ENCODE results near the gene JMJD8. TPM values are rescaled to one million over a fixed set of nuclear protein-coding genes. Genes with fewer than 3 reads are reported as not detected.

Gene JMJD8
- total and polyA plus RNA-seq, 2 experiments from 2014 or later, result 48.5 to 82.5 TPM

DNA sequence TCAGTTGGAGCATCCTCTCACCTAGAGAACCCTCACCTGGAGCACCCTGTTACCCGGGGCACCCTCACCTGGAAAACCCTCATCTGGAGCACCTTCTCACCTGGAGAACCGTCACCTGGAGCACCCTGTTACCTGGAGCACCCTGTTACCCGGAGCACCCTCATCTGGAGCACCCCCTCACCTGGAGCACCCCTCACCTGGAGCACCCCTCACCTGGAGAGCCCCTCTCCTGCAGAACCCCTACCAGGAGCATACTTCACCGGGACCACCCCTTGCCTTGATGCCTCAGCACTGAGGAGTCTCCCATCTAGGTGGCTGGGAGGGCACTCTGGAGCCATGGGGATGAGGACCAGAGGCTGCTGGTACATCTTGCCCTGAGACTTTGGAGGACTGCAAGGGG lies 24.8 kb upstream of the JMJD8 start:
- H3K36me3 Mint-ChIP-seq (ENCODE audit: low read depth), result no peaks in the 10 kb centered on the region
- no peaks in the 10 kb centered on the region for H3K4me1 ChIP-seq (ENCODE audit: insufficient read depth)
- H3K4me3 Mint-ChIP-seq, result no peak overlapping the region
- peaks cover 70% of the 10 kb centered on the region for H3K27me3 ChIP-seq (ENCODE audit: insufficient read depth)
- H3K27ac ChIP-seq (ENCODE audit: low read depth), result no peak overlapping the region
- H3K27me3 Mint-ChIP-seq (ENCODE audit: insufficient read depth, low read depth, poor library complexity), result peaks cover 59% of the 10 kb centered on the region
- H3K36me3 ChIP-seq (ENCODE audit: insufficient read depth), result no peaks in the 10 kb centered on the region
- H3K79me2 ChIP-seq (replicated peaks; ENCODE audit: insufficient read depth), result no peaks in the 10 kb centered on the region
- TF ChIP-seq NANOG (IDR thresholded peaks at IDR 0.05; ENCODE audit: borderline replicate concordance) (no peak), STAT1 (IDR thresholded peaks at IDR 0.05; ENCODE audit: unreplicated experiment) (no peak), CREB1 (CRISPR knock-in tag; IDR thresholded peaks at IDR 0.05; ENCODE audit: low read depth) (no peak)
- TF ChIP-seq, protein P1, sequence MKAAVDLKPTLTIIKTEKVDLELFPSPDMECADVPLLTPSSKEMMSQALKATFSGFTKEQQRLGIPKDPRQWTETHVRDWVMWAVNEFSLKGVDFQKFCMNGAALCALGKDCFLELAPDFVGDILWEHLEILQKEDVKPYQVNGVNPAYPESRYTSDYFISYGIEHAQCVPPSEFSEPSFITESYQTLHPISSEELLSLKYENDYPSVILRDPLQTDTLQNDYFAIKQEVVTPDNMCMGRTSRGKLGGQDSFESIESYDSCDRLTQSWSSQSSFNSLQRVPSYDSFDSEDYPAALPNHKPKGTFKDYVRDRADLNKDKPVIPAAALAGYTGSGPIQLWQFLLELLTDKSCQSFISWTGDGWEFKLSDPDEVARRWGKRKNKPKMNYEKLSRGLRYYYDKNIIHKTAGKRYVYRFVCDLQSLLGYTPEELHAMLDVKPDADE (IDR thresholded peaks at IDR 0.05), result no peak
- TF ChIP-seq, protein P2, sequence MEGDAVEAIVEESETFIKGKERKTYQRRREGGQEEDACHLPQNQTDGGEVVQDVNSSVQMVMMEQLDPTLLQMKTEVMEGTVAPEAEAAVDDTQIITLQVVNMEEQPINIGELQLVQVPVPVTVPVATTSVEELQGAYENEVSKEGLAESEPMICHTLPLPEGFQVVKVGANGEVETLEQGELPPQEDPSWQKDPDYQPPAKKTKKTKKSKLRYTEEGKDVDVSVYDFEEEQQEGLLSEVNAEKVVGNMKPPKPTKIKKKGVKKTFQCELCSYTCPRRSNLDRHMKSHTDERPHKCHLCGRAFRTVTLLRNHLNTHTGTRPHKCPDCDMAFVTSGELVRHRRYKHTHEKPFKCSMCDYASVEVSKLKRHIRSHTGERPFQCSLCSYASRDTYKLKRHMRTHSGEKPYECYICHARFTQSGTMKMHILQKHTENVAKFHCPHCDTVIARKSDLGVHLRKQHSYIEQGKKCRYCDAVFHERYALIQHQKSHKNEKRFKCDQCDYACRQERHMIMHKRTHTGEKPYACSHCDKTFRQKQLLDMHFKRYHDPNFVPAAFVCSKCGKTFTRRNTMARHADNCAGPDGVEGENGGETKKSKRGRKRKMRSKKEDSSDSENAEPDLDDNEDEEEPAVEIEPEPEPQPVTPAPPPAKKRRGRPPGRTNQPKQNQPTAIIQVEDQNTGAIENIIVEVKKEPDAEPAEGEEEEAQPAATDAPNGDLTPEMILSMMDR (conservative IDR thresholded peaks at IDR 0.05; ENCODE audit: low read depth in 2 of 2), result no peak
- no peaks in the 10 kb centered on the region for H3K9me2 ChIP-seq (ENCODE audit: insufficient read depth)
- H3K9me3 Mint-ChIP-seq, result peaks cover 4% of the 10 kb centered on the region; the same call in 1 of the 3 replicates
- no peak overlapping the region for H2AFZ ChIP-seq
- H3K27ac Mint-ChIP-seq, result no peak overlapping the region
- H3F3A ChIP-seq (replicated peaks; ENCODE audit: low read depth), result 0 out of 2 replicates have a peak, but pooled peaks cover 6% of the 10 kb centered on the region
- ATAC-seq (no peak), DNase-seq (ENCODE audit: low spot score) (no peak)
- no peaks in the 10 kb centered on the region for H4K20me1 ChIP-seq (replicated peaks; ENCODE audit: insufficient read depth)
- no peak overlapping the region for H3K4me3 ChIP-seq
- no peaks in the 10 kb centered on the region; the same call in 2 of the 3 replicates for H3K4me1 Mint-ChIP-seq
- H3K4me2 ChIP-seq, result no peak overlapping the region

DNA sequence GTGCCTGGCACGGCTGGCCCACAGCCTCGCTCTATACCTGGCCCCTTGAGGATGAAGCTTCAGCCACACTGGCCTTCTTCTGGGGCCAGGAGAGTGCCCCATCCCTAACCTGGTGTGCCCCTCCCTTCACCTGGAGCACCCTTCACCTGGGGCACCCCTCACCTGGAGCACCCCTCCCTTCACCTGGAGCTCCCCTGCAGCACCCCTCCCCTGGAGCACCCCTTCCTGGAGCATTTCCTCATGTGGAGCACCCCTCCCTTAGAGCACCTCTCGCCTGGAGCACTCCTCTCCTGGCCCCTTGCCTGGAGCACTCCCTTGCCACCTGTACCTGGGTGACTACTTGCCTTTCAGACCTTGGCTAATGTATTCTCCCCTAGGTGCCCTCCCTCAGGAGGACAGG lies 23.9 kb upstream of the JMJD8 start:
- H3K4me1 ChIP-seq (ENCODE audit: insufficient read depth), result no peaks in the 10 kb centered on the region
- H3K27ac ChIP-seq (ENCODE audit: low read depth), result no peak overlapping the region
- H3F3A ChIP-seq (replicated peaks; ENCODE audit: low read depth), result 0 out of 2 replicates have a peak, but pooled peaks cover 6% of the 10 kb centered on the region
- no peaks in the 10 kb centered on the region for H3K79me2 ChIP-seq (replicated peaks; ENCODE audit: insufficient read depth)
- no peak for DNase-seq (ENCODE audit: low spot score)
- peaks cover 4% of the 10 kb centered on the region; the same call in 1 of the 3 replicates for H3K9me3 Mint-ChIP-seq
- peaks cover 59% of the 10 kb centered on the region for H3K27me3 Mint-ChIP-seq (ENCODE audit: insufficient read depth, low read depth, poor library complexity)
- H3K27ac Mint-ChIP-seq, result no peak overlapping the region
- no peaks in the 10 kb centered on the region for H4K20me1 ChIP-seq (replicated peaks; ENCODE audit: insufficient read depth)
- no peaks in the 10 kb centered on the region for H3K9me2 ChIP-seq (ENCODE audit: insufficient read depth)
- H3K27me3 ChIP-seq (ENCODE audit: insufficient read depth), result peaks cover 71% of the 10 kb centered on the region
- no peak overlapping the region for H2AFZ ChIP-seq
- no peak overlapping the region for H3K4me3 ChIP-seq
- H3K36me3 ChIP-seq (ENCODE audit: insufficient read depth), result no peaks in the 10 kb centered on the region
- H3K4me1 Mint-ChIP-seq, result no peaks in the 10 kb centered on the region; the same call in 2 of the 3 replicates
- ATAC-seq, result no peak
- no peaks in the 10 kb centered on the region for H3K36me3 Mint-ChIP-seq (ENCODE audit: low read depth)
- no peak overlapping the region for H3K4me2 ChIP-seq
- no peak overlapping the region for H3K4me3 Mint-ChIP-seq
- TF ChIP-seq CREB1 (CRISPR knock-in tag; IDR thresholded peaks at IDR 0.05; ENCODE audit: low read depth) (no peak), EZH2 (IDR thresholded peaks at IDR 0.05; ENCODE audit: low read depth, unreplicated experiment) (no peak), NANOG (IDR thresholded peaks at IDR 0.05; ENCODE audit: borderline replicate concordance) (no peak), EZH2phosphoT487 (IDR thresholded peaks at IDR 0.05; ENCODE audit: unreplicated experiment) (no peak)
- TF ChIP-seq, protein P3, sequence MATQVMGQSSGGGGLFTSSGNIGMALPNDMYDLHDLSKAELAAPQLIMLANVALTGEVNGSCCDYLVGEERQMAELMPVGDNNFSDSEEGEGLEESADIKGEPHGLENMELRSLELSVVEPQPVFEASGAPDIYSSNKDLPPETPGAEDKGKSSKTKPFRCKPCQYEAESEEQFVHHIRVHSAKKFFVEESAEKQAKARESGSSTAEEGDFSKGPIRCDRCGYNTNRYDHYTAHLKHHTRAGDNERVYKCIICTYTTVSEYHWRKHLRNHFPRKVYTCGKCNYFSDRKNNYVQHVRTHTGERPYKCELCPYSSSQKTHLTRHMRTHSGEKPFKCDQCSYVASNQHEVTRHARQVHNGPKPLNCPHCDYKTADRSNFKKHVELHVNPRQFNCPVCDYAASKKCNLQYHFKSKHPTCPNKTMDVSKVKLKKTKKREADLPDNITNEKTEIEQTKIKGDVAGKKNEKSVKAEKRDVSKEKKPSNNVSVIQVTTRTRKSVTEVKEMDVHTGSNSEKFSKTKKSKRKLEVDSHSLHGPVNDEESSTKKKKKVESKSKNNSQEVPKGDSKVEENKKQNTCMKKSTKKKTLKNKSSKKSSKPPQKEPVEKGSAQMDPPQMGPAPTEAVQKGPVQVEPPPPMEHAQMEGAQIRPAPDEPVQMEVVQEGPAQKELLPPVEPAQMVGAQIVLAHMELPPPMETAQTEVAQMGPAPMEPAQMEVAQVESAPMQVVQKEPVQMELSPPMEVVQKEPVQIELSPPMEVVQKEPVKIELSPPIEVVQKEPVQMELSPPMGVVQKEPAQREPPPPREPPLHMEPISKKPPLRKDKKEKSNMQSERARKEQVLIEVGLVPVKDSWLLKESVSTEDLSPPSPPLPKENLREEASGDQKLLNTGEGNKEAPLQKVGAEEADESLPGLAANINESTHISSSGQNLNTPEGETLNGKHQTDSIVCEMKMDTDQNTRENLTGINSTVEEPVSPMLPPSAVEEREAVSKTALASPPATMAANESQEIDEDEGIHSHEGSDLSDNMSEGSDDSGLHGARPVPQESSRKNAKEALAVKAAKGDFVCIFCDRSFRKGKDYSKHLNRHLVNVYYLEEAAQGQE (IDR thresholded peaks at IDR 0.05; ENCODE audit: unreplicated experiment), result no peak
- TF ChIP-seq, protein P4, sequence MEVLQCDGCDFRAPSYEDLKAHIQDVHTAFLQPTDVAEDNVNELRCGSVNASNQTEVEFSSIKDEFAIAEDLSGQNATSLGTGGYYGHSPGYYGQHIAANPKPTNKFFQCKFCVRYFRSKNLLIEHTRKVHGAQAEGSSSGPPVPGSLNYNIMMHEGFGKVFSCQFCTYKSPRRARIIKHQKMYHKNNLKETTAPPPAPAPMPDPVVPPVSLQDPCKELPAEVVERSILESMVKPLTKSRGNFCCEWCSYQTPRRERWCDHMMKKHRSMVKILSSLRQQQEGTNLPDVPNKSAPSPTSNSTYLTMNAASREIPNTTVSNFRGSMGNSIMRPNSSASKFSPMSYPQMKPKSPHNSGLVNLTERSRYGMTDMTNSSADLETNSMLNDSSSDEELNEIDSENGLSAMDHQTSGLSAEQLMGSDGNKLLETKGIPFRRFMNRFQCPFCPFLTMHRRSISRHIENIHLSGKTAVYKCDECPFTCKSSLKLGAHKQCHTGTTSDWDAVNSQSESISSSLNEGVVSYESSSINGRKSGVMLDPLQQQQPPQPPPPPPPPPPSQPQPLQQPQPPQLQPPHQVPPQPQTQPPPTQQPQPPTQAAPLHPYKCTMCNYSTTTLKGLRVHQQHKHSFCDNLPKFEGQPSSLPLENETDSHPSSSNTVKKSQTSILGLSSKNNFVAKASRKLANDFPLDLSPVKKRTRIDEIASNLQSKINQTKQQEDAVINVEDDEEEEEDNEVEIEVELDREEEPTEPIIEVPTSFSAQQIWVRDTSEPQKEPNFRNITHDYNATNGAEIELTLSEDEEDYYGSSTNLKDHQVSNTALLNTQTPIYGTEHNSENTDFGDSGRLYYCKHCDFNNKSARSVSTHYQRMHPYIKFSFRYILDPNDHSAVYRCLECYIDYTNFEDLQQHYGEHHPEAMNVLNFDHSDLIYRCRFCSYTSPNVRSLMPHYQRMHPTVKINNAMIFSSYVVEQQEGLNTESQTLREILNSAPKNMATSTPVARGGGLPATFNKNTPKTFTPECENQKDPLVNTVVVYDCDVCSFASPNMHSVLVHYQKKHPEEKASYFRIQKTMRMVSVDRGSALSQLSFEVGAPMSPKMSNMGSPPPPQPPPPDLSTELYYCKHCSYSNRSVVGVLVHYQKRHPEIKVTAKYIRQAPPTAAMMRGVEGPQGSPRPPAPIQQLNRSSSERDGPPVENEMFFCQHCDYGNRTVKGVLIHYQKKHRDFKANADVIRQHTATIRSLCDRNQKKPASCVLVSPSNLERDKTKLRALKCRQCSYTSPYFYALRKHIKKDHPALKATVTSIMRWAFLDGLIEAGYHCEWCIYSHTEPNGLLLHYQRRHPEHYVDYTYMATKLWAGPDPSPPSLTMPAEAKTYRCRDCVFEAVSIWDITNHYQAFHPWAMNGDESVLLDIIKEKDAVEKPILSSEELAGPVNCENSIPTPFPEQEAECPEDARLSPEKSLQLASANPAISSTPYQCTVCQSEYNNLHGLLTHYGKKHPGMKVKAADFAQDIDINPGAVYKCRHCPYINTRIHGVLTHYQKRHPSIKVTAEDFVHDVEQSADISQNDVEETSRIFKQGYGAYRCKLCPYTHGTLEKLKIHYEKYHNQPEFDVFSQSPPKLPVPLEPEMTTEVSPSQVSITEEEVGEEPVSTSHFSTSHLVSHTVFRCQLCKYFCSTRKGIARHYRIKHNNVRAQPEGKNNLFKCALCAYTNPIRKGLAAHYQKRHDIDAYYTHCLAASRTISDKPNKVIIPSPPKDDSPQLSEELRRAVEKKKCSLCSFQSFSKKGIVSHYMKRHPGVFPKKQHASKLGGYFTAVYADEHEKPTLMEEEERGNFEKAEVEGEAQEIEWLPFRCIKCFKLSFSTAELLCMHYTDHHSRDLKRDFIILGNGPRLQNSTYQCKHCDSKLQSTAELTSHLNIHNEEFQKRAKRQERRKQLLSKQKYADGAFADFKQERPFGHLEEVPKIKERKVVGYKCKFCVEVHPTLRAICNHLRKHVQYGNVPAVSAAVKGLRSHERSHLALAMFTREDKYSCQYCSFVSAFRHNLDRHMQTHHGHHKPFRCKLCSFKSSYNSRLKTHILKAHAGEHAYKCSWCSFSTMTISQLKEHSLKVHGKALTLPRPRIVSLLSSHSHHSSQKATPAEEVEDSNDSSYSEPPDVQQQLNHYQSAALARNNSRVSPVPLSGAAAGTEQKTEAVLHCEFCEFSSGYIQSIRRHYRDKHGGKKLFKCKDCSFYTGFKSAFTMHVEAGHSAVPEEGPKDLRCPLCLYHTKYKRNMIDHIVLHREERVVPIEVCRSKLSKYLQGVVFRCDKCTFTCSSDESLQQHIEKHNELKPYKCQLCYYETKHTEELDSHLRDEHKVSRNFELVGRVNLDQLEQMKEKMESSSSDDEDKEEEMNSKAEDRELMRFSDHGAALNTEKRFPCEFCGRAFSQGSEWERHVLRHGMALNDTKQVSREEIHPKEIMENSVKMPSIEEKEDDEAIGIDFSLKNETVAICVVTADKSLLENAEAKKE (CRISPR knock-in tag; IDR thresholded peaks at IDR 0.05), result no peak
